ENCODE measurements around the gene WDR7. TPM values are rescaled to one million over a fixed set of nuclear protein-coding genes. Genes with fewer than 3 reads are reported as not detected.

Gene WDR7
- total RNA-seq, 1 experiment from 2014 or later, result 11.5 TPM

- ChIA-PET RAD21 (ENCODE audit: low non-redundant PET in 1 of 2, low total read pairs in 2 of 2, uncharacterized antibody in 2 of 2, unreplicated experiment in 2 of 2) (no interaction called here), POLR2A (no interaction called here), CTCF (no interaction called here)
- Histone ChIP-seq H2AFZ (ENCODE audit: low read depth, low read length, poor library complexity, severe bottlenecking) (no peak overlapping the region), H4K20me1 (ENCODE audit: insufficient read depth) (no peaks in the 10 kb centered on the region), H3K27me3 (ENCODE audit: insufficient read depth, low read length) (no peaks in the 10 kb centered on the region), H3K4me1 (ENCODE audit: control insufficient read depth in 1 of 2, insufficient read depth in 2 of 2, low read length in 2 of 2) (no peaks in the 10 kb centered on the region), H3K79me2 (ENCODE audit: insufficient read depth, low read length) (no peaks in the 10 kb centered on the region), H3K9ac (ENCODE audit: low read length) (no peak overlapping the region), H3K4me3 (replicated peaks in 1 of 2; ENCODE audit: low read depth in 1 of 2, low read length in 2 of 2) (no peak overlapping the region), H3K9me2 (ENCODE audit: insufficient read depth) (no peaks in the 10 kb centered on the region), H3K36me3 (ENCODE audit: control insufficient read depth in 1 of 2, insufficient read depth in 2 of 2, low read length in 2 of 2) (no peaks in the 10 kb centered on the region; a peak in 1 of 4 replicates), H3K27ac (ENCODE audit: low read depth, low read length) (no peak overlapping the region), H3K4me2 (ENCODE audit: low read length) (no peak overlapping the region), H3K9me3 (ENCODE audit: control insufficient read depth in 1 of 2, insufficient read depth in 1 of 2, low read depth in 1 of 2, low read length in 2 of 2) (no peaks in the 10 kb centered on the region)
- DNase-seq (ENCODE audit: low read depth, low spot score), result no peak
- ATAC-seq, result no peak
- no peak for TF ChIP-seq SRF (IDR thresholded peaks at IDR 0.05; ENCODE audit: low read depth)
- TF ChIP-seq REST (IDR thresholded peaks at IDR 0.05; ENCODE audit: low read depth), result no peak
- no peak for TF ChIP-seq TCF7L2 (IDR thresholded peaks at IDR 0.05; ENCODE audit: borderline replicate concordance, extremely low read depth, insufficient read depth, insufficient read length)
- no peak for TF ChIP-seq POLR2A (IDR thresholded peaks at IDR 0.05; ENCODE audit: borderline replicate concordance, extremely low read depth, insufficient read depth, insufficient read length)
- no peak for TF ChIP-seq ZNF274 (IDR thresholded peaks at IDR 0.05; ENCODE audit: low read depth, low read length)
- TF ChIP-seq SP1 (IDR thresholded peaks at IDR 0.05; ENCODE audit: low read depth), result no peak
- TF ChIP-seq CBX3 (IDR thresholded peaks at IDR 0.05; ENCODE audit: low read depth), result no peak
- TF ChIP-seq RAD21 (IDR thresholded peaks at IDR 0.05; ENCODE audit: low read depth), result no peak
- TF ChIP-seq EGR1 (IDR thresholded peaks at IDR 0.05; ENCODE audit: low read depth), result no peak
- no peak for TF ChIP-seq SIN3A (IDR thresholded peaks at IDR 0.05; ENCODE audit: low read depth)
- TF ChIP-seq ZBTB33 (IDR thresholded peaks at IDR 0.05; ENCODE audit: extremely low read depth, insufficient replicate concordance, low read length), result no peak
- TF ChIP-seq ELF1 (IDR thresholded peaks at IDR 0.05; ENCODE audit: borderline replicate concordance, low read depth), result no peak
- TF ChIP-seq JUND (IDR thresholded peaks at IDR 0.05), result no peak
- TF ChIP-seq ZFX (IDR thresholded peaks at IDR 0.05), result no peak
- no peak for TF ChIP-seq ATF3 (IDR thresholded peaks at IDR 0.05)
- intact Hi-C loops (cut with micrococcal nuclease), result no loop called here
- BruUV-seq (replicated peaks), result no TSS peak
Observed at GRCh38 chr18:56934131-56934530, 283.0 kb downstream of the WDR7 start.
